ENCODE results near the gene FANK1.

GRCh38 chr10:125846894-125847293, 49.5 kb upstream of the FANK1 start:
- TF ChIP-seq CTCF (IDR thresholded peaks at IDR 0.05), result no peak
- TF ChIP-seq POLR2A (IDR thresholded peaks at IDR 0.05), result no peak

All from uterus (tissue), 2 donors.